Measurements from ENCODE around the gene OR2W1.

- TF ChIP-seq CTCF (conservative IDR thresholded peaks at IDR 0.05 in 1 of 2, IDR thresholded peaks at IDR 0.05 in 1 of 2; ENCODE audit: low read depth in 1 of 2, low read length in 2 of 2) (no peak), EZH2 (IDR thresholded peaks at IDR 0.05; ENCODE audit: low read length, missing control alignments) (no peak)
Measured at GRCh38 chr6:29025927-29026585, 18.9 kb downstream of the OR2W1 start.
